ENCODE measurements around the gene DPYD.

DNA sequence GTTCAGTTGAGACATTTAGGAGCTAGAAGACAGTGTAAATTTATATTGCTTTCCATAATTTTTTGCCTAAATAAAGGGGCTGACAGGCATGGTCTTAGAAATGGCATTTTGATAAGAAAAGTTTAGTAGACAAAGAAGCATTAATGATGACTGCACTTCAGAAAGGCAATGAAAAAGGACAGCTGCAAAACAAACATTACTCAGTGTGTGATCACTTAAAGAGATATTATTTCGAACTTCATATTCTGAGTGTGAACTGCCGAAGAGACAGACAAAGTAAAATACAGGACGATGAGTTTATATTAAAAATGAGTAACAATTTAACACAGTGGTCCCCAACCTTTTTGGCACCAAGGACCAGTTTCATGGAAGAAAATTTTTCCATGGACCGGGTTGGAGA, 243.1 kb downstream of the DPYD start:
- TF ChIP-seq, protein P1, sequence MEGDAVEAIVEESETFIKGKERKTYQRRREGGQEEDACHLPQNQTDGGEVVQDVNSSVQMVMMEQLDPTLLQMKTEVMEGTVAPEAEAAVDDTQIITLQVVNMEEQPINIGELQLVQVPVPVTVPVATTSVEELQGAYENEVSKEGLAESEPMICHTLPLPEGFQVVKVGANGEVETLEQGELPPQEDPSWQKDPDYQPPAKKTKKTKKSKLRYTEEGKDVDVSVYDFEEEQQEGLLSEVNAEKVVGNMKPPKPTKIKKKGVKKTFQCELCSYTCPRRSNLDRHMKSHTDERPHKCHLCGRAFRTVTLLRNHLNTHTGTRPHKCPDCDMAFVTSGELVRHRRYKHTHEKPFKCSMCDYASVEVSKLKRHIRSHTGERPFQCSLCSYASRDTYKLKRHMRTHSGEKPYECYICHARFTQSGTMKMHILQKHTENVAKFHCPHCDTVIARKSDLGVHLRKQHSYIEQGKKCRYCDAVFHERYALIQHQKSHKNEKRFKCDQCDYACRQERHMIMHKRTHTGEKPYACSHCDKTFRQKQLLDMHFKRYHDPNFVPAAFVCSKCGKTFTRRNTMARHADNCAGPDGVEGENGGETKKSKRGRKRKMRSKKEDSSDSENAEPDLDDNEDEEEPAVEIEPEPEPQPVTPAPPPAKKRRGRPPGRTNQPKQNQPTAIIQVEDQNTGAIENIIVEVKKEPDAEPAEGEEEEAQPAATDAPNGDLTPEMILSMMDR (conservative IDR thresholded peaks at IDR 0.05) = no peak
- TF ChIP-seq ZFX (IDR thresholded peaks at IDR 0.05) = no peak

All from C4-2B (cell line).